GM12878 (cell line): ENCODE data around the gene TLR1.

Experiments used
- CEBPB ChIP-seq, 2 experiments: fragments of 150-350 bp in 1 of 2; IDR thresholded peaks; 2 replicates each; pipeline ENCODE4 v1.6.1; 2012 to 2014; ENCODE audit warnings: low read depth in 2 of 2, low read length in 2 of 2, borderline replicate concordance in 1 of 2, inconsistent platforms in 1 of 2
- EP300 ChIP-seq, 2 experiments: fragments of 150-350 bp in 1 of 2; IDR thresholded peaks; 2 replicates each; pipeline ENCODE4 v1.6.1; 2011 to 2012; ENCODE audit warnings: low read depth in 2 of 2, low read length in 2 of 2, borderline replicate concordance in 1 of 2, improper control_type of control experiment in 1 of 2, inconsistent platforms in 1 of 2; ENCODE audit not compliant: control insufficient read depth in 1 of 2
- FOXM1 ChIP-seq: IDR thresholded peaks from 2 replicates; pipeline ENCODE4 v1.6.1; 2012; ENCODE audit warnings: low read depth, mild to moderate bottlenecking, inconsistent platforms, low read length, moderate library complexity
- IRF5 ChIP-seq: fragments of 450-650 bp; IDR thresholded peaks from 2 replicates; pipeline ENCODE4 v1.6.1; 2017; ENCODE audit warnings: borderline replicate concordance
- LARP7 ChIP-seq: fragments of 450-650 bp; IDR thresholded peaks from 2 replicates; pipeline ENCODE4 v1.6.1; 2017; ENCODE audit warnings: mild to moderate bottlenecking
- MXI1 ChIP-seq: fragments of 150-350 bp; IDR thresholded peaks from 2 replicates; pipeline ENCODE4 v1.6.1; 2011; ENCODE audit warnings: low read depth, mild to moderate bottlenecking, inconsistent platforms, low read length, improper control_type of control experiment
- POLR2A ChIP-seq: IDR thresholded peaks from 2 replicates; pipeline ENCODE4 v1.6.1; 2011; ENCODE audit warnings: low read depth, mild to moderate bottlenecking, low read length
- SP1 ChIP-seq: IDR thresholded peaks from one replicate; pipeline ENCODE4 v1.6.1; 2011; ENCODE audit warnings: low read depth, low read length
- TF ChIP-seq, protein P1 (sequence below), 3 experiments: IDR thresholded peaks in 2 of 3; conservative IDR thresholded peaks in 1 of 3; 2 replicates each; pipeline ENCODE4 v1.5.1; 2011; ENCODE audit warnings: low read depth in 3 of 3, low read length in 3 of 3, mild to moderate bottlenecking in 3 of 3, control low read depth in 2 of 3, moderate library complexity in 2 of 3, inconsistent platforms in 1 of 3, mixed read lengths in 1 of 3; ENCODE audit not compliant: control insufficient read depth in 2 of 3, insufficient read depth in 1 of 3; ENCODE audit errors: extremely low read depth in 1 of 3
- TF ChIP-seq, protein P2 (sequence below): IDR thresholded peaks from 2 replicates; pipeline ENCODE4 v1.6.1; 2012; ENCODE audit warnings: mild to moderate bottlenecking, low read depth, low read length

- TF ChIP-seq EP300 (IDR thresholded peaks at IDR 0.05; ENCODE audit: borderline replicate concordance in 1 of 2, control insufficient read depth in 1 of 2, low read depth in 2 of 2, low read length in 2 of 2): no peak
- no peak for TF ChIP-seq POLR2A
- TF ChIP-seq, protein P1, sequence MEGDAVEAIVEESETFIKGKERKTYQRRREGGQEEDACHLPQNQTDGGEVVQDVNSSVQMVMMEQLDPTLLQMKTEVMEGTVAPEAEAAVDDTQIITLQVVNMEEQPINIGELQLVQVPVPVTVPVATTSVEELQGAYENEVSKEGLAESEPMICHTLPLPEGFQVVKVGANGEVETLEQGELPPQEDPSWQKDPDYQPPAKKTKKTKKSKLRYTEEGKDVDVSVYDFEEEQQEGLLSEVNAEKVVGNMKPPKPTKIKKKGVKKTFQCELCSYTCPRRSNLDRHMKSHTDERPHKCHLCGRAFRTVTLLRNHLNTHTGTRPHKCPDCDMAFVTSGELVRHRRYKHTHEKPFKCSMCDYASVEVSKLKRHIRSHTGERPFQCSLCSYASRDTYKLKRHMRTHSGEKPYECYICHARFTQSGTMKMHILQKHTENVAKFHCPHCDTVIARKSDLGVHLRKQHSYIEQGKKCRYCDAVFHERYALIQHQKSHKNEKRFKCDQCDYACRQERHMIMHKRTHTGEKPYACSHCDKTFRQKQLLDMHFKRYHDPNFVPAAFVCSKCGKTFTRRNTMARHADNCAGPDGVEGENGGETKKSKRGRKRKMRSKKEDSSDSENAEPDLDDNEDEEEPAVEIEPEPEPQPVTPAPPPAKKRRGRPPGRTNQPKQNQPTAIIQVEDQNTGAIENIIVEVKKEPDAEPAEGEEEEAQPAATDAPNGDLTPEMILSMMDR (IDR thresholded peaks at IDR 0.05 in 2 of 3, conservative IDR thresholded peaks at IDR 0.05 in 1 of 3; ENCODE audit: control insufficient read depth in 2 of 3, extremely low read depth in 1 of 3, insufficient read depth in 1 of 3, low read depth in 3 of 3, low read length in 3 of 3): peak in 2 of 3 experiments; percentile 25; a peak in 2 of 6 replicates
- TF ChIP-seq FOXM1: no peak
- TF ChIP-seq SP1: no peak
- TF ChIP-seq MXI1: no peak
- TF ChIP-seq, protein P2, sequence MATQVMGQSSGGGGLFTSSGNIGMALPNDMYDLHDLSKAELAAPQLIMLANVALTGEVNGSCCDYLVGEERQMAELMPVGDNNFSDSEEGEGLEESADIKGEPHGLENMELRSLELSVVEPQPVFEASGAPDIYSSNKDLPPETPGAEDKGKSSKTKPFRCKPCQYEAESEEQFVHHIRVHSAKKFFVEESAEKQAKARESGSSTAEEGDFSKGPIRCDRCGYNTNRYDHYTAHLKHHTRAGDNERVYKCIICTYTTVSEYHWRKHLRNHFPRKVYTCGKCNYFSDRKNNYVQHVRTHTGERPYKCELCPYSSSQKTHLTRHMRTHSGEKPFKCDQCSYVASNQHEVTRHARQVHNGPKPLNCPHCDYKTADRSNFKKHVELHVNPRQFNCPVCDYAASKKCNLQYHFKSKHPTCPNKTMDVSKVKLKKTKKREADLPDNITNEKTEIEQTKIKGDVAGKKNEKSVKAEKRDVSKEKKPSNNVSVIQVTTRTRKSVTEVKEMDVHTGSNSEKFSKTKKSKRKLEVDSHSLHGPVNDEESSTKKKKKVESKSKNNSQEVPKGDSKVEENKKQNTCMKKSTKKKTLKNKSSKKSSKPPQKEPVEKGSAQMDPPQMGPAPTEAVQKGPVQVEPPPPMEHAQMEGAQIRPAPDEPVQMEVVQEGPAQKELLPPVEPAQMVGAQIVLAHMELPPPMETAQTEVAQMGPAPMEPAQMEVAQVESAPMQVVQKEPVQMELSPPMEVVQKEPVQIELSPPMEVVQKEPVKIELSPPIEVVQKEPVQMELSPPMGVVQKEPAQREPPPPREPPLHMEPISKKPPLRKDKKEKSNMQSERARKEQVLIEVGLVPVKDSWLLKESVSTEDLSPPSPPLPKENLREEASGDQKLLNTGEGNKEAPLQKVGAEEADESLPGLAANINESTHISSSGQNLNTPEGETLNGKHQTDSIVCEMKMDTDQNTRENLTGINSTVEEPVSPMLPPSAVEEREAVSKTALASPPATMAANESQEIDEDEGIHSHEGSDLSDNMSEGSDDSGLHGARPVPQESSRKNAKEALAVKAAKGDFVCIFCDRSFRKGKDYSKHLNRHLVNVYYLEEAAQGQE: no peak
- TF ChIP-seq IRF5: no peak
- TF ChIP-seq LARP7: no peak
- TF ChIP-seq CEBPB (IDR thresholded peaks at IDR 0.05; ENCODE audit: borderline replicate concordance in 1 of 2, low read depth in 2 of 2, low read length in 2 of 2): no peak
These were observed 28.3 kb upstream of the TLR1 start for GRCh38 chr4:38832624-38833528.
